PC-9 (cell line): ENCODE results near the gene MRPS11. TPM values are rescaled to one million over a fixed set of nuclear protein-coding genes. Genes with fewer than 3 reads are reported as not detected.

Source experiments
- BruUV-seq: library from RNA; stranded (reverse); fragments of 400-500 nt; replicated peaks from 2 replicates; lab custom pipeline; 2021; lab: Mats Ljungman, UMichigan
- CTCF ChIA-PET: fragments of 300-600 bp; sonication (Branson Sonifier 250); formaldehyde crosslinking; loops from one replicate; lab custom pipeline; 2022; ENCODE audit warnings: antibody characterized with exemption; lab: Charles Lee
- POLR2A ChIA-PET: fragments of 300-600 bp; sonication (Branson Sonifier 250); formaldehyde crosslinking; loops from one replicate; lab custom pipeline; 2022; ENCODE audit warnings: antibody characterized with exemption; ENCODE audit not compliant: unreplicated experiment; lab: Charles Lee
- DNase-seq, 2 experiments: peaks; one replicate each; pipeline versions ENCODE4 v3.0.0 to v3.0.0-alpha.2; 2015 to 2022; ENCODE audit warnings: mixed read lengths in 1 of 2
- H2AFZ ChIP-seq: fragments of 200-600 bp; sonication (generic); 2 replicates; pipeline ENCODE4 v1.8.1; 2017; ENCODE audit warnings: antibody characterized with exemption
- H3F3A ChIP-seq: fragments of 200-600 bp; sonication (generic); 2 replicates; pipeline ENCODE4 v1.8.1; 2017; ENCODE audit warnings: antibody characterized with exemption, mild to moderate bottlenecking, low read depth; ENCODE audit not compliant: insufficient read depth
- H3K27ac ChIP-seq: fragments of 200-600 bp; sonication (generic); 2 replicates; pipeline ENCODE4 v1.6.1; 2016; ENCODE audit warnings: mixed run types
- H3K27me3 ChIP-seq: fragments of 200-600 bp; sonication (generic); 2 replicates; pipeline ENCODE4 v1.6.1; 2016; ENCODE audit warnings: low read depth, mixed run types; ENCODE audit not compliant: insufficient read depth
- H3K36me3 ChIP-seq: fragments of 200-600 bp; sonication (generic); 2 replicates; pipeline ENCODE4 v1.6.1; 2016; ENCODE audit warnings: low read depth, mixed run types
- H3K4me1 ChIP-seq: fragments of 200-600 bp; sonication (generic); replicated peaks from 2 replicates; pipeline ENCODE4 v1.6.1; 2016; ENCODE audit warnings: mixed run types; ENCODE audit not compliant: insufficient read depth
- H3K4me2 ChIP-seq: fragments of 200-600 bp; sonication (generic); 2 replicates; pipeline ENCODE4 v1.6.1; 2017; ENCODE audit warnings: mixed run types
- H3K4me3 ChIP-seq: fragments of 200-600 bp; sonication (generic); 2 replicates; pipeline ENCODE4 v1.6.1; 2016; ENCODE audit warnings: mixed run types
- H3K79me2 ChIP-seq: fragments of 200-600 bp; sonication (generic); 2 replicates; pipeline ENCODE4 v1.6.1; 2017; ENCODE audit warnings: low read depth, mixed run types
- H3K9me2 ChIP-seq: fragments of 200-600 bp; sonication (generic); 2 replicates; pipeline ENCODE4 v1.8.1; 2017; ENCODE audit warnings: mild to moderate bottlenecking; ENCODE audit not compliant: insufficient read depth
- H3K9me3 ChIP-seq: fragments of 200-600 bp; sonication (generic); 2 replicates; pipeline ENCODE4 v1.8.1; 2016; ENCODE audit warnings: low read depth; ENCODE audit not compliant: insufficient read depth
- H4K20me1 ChIP-seq: fragments of 200-600 bp; sonication (generic); 2 replicates; pipeline ENCODE4 v1.8.1; 2017; ENCODE audit not compliant: insufficient read depth
- EZH2 ChIP-seq: fragments of 200-600 bp; sonication (generic); IDR thresholded peaks from 2 replicates; pipeline ENCODE4 v1.8.0; 2017; ENCODE audit warnings: antibody characterized with exemption, low read depth
- intact Hi-C: fragments of 100-400 bp; cut with micrococcal nuclease; formaldehyde crosslinking; loops from one replicate; pipeline ENCODE4 v1.10.0; 2022; ENCODE audit not compliant: unreplicated experiment
- total RNA-seq: library from RNA; stranded (reverse); gene quantifications from 2 replicates; pipeline ENCODE4 v1.2.3, GENCODE V29; 2021
- TF ChIP-seq, protein P1 (sequence below): fragments of 200-600 bp; sonication (generic); conservative IDR thresholded peaks from 2 replicates; pipeline ENCODE4 v1.6.1; 2017; ENCODE audit warnings: mixed run types, antibody characterized with exemption, mild to moderate bottlenecking, moderate library complexity

Gene MRPS11
- total RNA-seq, 1 experiment from 2014 or later: 57.2 TPM

DNA sequence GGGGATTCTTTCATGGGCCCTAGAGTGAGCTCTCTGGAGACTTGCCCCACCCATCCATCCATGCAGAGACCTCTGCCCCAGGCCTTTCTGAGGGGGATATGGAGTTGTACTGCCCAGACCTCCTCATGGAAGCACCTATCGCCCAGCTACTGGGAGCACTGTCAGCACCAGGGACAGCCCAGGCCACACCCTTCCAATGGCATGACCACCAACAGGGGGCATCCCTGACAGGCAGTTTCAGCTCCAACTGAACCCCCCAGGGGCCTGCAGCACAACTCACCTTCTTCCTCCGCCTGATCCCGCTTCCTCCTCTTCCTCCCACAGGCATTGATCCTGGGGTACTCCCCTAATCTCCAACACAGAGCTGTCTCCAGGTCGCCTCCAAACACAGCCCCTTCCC, 21.8 kb downstream of the MRPS11 start:
- Histone ChIP-seq H4K20me1 (no peaks in the 10 kb centered on the region), H3K9me2 (no peaks in the 10 kb centered on the region), H3K27me3 (peaks cover 9% of the 10 kb centered on the region; the same call in 1 of the 2 replicates), H3K9me3 (no peaks in the 10 kb centered on the region), H3K4me3 (no peak overlapping the region), H3F3A (no peaks in the 10 kb centered on the region), H3K27ac (no peak overlapping the region), H3K79me2 (no peaks in the 10 kb centered on the region), H3K36me3 (no peaks in the 10 kb centered on the region), H2AFZ (no peak overlapping the region), H3K4me2 (no peak overlapping the region), H3K4me1 (no peaks in the 10 kb centered on the region)
- TF ChIP-seq EZH2: no peak
- TF ChIP-seq, protein P1, sequence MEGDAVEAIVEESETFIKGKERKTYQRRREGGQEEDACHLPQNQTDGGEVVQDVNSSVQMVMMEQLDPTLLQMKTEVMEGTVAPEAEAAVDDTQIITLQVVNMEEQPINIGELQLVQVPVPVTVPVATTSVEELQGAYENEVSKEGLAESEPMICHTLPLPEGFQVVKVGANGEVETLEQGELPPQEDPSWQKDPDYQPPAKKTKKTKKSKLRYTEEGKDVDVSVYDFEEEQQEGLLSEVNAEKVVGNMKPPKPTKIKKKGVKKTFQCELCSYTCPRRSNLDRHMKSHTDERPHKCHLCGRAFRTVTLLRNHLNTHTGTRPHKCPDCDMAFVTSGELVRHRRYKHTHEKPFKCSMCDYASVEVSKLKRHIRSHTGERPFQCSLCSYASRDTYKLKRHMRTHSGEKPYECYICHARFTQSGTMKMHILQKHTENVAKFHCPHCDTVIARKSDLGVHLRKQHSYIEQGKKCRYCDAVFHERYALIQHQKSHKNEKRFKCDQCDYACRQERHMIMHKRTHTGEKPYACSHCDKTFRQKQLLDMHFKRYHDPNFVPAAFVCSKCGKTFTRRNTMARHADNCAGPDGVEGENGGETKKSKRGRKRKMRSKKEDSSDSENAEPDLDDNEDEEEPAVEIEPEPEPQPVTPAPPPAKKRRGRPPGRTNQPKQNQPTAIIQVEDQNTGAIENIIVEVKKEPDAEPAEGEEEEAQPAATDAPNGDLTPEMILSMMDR: no peak
- DNase-seq: no peak
- no TSS peak for BruUV-seq
- CTCF ChIA-PET: no interaction called here
- intact Hi-C loops: no loop called here
- POLR2A ChIA-PET: no interaction called here

DNA sequence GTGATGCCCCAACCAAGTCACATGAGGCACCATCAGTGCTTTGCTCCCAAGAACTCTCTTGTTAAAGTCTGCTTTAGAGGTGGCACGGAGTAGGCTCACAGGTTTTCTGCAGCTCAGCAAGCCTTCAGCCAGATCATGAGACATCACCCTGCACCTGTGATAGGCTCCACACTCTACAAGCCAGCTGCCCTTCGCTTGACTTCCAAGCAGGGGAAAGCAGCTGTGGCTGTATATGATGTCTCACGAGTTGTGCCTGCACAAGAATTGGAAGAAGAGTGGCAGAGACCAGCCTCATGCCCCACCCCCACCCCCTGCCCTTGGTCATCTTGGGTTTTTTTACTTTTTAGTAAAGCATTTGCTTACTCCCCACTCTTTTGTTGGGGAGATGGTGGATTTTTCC, 22.5 kb downstream of the MRPS11 start:
- Histone ChIP-seq H4K20me1 (no peaks in the 10 kb centered on the region), H2AFZ (no peak overlapping the region), H3K4me3 (no peak overlapping the region), H3K9me3 (no peaks in the 10 kb centered on the region), H3K36me3 (no peaks in the 10 kb centered on the region), H3K27ac (no peak overlapping the region), H3K79me2 (no peaks in the 10 kb centered on the region), H3K27me3 (peaks cover 9% of the 10 kb centered on the region; the same call in 1 of the 2 replicates), H3F3A (no peaks in the 10 kb centered on the region), H3K9me2 (no peaks in the 10 kb centered on the region), H3K4me2 (no peak overlapping the region), H3K4me1 (no peaks in the 10 kb centered on the region)
- POLR2A ChIA-PET: no interaction called here
- intact Hi-C loops: no loop called here
- CTCF ChIA-PET: no interaction called here
- TF ChIP-seq EZH2: no peak
- TF ChIP-seq, protein P1: no peak
- BruUV-seq: no TSS peak
- DNase-seq: no peak

DNA sequence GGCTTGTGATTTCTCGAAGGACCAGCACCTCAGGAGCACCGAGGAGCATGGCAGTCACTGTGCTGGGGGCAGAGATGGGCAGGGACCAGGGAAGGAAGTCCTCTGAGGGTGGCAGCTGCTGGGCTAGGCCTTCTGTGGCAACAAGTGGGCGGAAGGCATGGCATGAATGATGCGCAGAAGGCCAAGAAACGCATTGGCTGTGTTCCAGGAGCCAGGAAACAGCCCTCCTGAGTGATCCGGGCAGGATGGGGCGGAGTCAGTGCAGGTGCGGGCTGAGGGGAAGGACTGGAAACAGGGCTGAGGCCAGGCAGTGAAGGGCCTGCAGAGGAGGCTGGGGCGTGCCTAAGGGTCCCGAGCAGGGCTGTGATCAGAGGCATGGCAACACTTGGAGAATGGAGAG, 23.6 kb downstream of the MRPS11 start:
- no peaks in the 10 kb centered on the region for H3K9me2 ChIP-seq
- intact Hi-C loops: no loop called here

More for the DNA sequence above, 23.6 kb downstream of the MRPS11 start:
- Histone ChIP-seq H3K9me3 (no peaks in the 10 kb centered on the region), H3F3A (no peaks in the 10 kb centered on the region), H3K36me3 (no peaks in the 10 kb centered on the region), H3K4me1 (no peaks in the 10 kb centered on the region), H3K4me3 (no peak overlapping the region), H3K79me2 (no peaks in the 10 kb centered on the region), H3K27ac (no peak overlapping the region), H3K27me3 (peaks cover 9% of the 10 kb centered on the region; the same call in 1 of the 2 replicates), H4K20me1 (no peaks in the 10 kb centered on the region), H2AFZ (no peak overlapping the region), H3K4me2 (no peak overlapping the region)
- ChIA-PET CTCF (no interaction called here), POLR2A (no interaction called here)
- no peak for TF ChIP-seq EZH2
- TF ChIP-seq, protein P1: no peak
- no TSS peak for BruUV-seq
- no peak for DNase-seq
